Dedifferentiated amniotic fluid mesenchymal stem cell (primary cell): ENCODE measurements around the gene CCDC183.
"Not testable (repeated sequence)": the region's sequence is repeated elsewhere in the genome, so short reads cannot be mapped to it uniquely, and the experiment has no call there.

Experiments used
- DNase-seq: peaks from one replicate; pipeline ENCODE4 v3.0.0-alpha.2; 2016; ENCODE audit errors: extremely low spot score

The CCDC183 gene

GRCh38 chr9:136802321-136802720, 6.2 kb downstream of the CCDC183 start:
- DNase-seq = no peak

GRCh38 chr9:136803009-136803550, 6.9 kb downstream of the CCDC183 start:
- DNase-seq = not testable (repeated sequence)

GRCh38 chr9:136803551-136804508, 7.7 kb downstream of the CCDC183 start:
- no peak for DNase-seq

GRCh38 chr9:136804509-136805206, 8.5 kb downstream of the CCDC183 start:
- no peak for DNase-seq

- no peak for DNase-seq
Observed at GRCh38 chr9:136805207-136805740, 9.1 kb downstream of the CCDC183 start.

- DNase-seq = no peak
Observed at GRCh38 chr9:136806067-136806466, 9.9 kb downstream of the CCDC183 start.

GRCh38 chr9:136806631-136807201, 10.6 kb downstream of the CCDC183 start:
- DNase-seq = no peak

GRCh38 chr9:136807281-136808074, 11.3 kb downstream of the CCDC183 start, which contains the start of gene RABL6:
TSS of gene RABL6 (plus strand) at chr9:136807948. CDS start at chr9:136808197, 249 bp downstream.
- peak; percentile 39 for DNase-seq

- no peak for DNase-seq
Observed at GRCh38 chr9:136808075-136808805, 12.1 kb downstream of the CCDC183 start.

- peak; percentile 40 for DNase-seq
Observed at GRCh38 chr9:136808806-136809158, 12.6 kb downstream of the CCDC183 start.

- no peak for DNase-seq
Observed at GRCh38 chr9:136814725-136815421, 18.7 kb downstream of the CCDC183 start.

- no peak for DNase-seq
Observed at GRCh38 chr9:136815422-136815782, 19.3 kb downstream of the CCDC183 start.

- no peak for DNase-seq
Observed at GRCh38 chr9:136820971-136821825, 25.1 kb downstream of the CCDC183 start.

- no peak for DNase-seq
Observed at GRCh38 chr9:136821826-136822544, 25.8 kb downstream of the CCDC183 start.

GRCh38 chr9:136823136-136824046, 27.3 kb downstream of the CCDC183 start:
- no peak for DNase-seq

- no peak for DNase-seq
Observed at GRCh38 chr9:136824496-136825225, 28.5 kb downstream of the CCDC183 start.
